ENCODE results near the gene DGLUCY.

The DGLUCY gene

GRCh38 chr14:91113829-91114078 lies at the start of gene DGLUCY:
TSS of gene DGLUCY (plus strand) at chr14:91114073. CDS start at chr14:91160295, 46,222 bp downstream.
- TF ChIP-seq CTCF (IDR thresholded peaks at IDR 0.05) (no peak), ZFX (IDR thresholded peaks at IDR 0.05; ENCODE audit: borderline replicate concordance) (no peak)
- H3K27ac ChIP-seq: no peak within 1 kb of the TSS

DNA sequence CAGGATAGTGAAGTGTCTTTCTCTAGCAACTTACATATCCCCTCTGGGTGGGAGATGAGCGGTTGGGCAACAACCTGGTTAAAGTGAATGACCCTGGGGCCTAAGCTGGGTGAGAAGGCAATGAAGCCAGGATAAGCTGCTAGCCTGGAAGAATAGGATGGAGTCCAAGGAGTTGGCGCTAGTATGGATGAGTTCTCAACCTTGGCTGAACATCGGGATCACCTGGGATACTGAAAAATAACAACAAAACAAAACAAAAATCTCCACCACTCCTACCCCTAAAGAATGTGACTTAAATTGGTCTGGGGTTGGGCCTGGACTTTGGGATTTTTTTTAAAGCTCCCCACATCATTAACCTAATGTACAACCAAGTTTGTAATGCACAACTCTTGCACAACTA lies 48.6 kb upstream of the DGLUCY start:
- no peak overlapping the region for H3K27ac ChIP-seq
- TF ChIP-seq CTCF (IDR thresholded peaks at IDR 0.05) (no peak), ZFX (IDR thresholded peaks at IDR 0.05; ENCODE audit: borderline replicate concordance) (no peak)

- no peak overlapping the region for H3K27ac ChIP-seq
- no peak for TF ChIP-seq CTCF (IDR thresholded peaks at IDR 0.05)
Measured at GRCh38 chr14:91067186-91067585, 46.7 kb upstream of the DGLUCY start.

- TF ChIP-seq ZFX (IDR thresholded peaks at IDR 0.05; ENCODE audit: borderline replicate concordance) (no peak), CTCF (IDR thresholded peaks at IDR 0.05) (no peak)
- no peak overlapping the region for H3K27ac ChIP-seq
Measured at GRCh38 chr14:91068642-91069041, 45.2 kb upstream of the DGLUCY start.

GRCh38 chr14:91070572-91070971 lies 43.3 kb upstream of the DGLUCY start:
- TF ChIP-seq ZFX (IDR thresholded peaks at IDR 0.05; ENCODE audit: borderline replicate concordance) (no peak), CTCF (IDR thresholded peaks at IDR 0.05) (no peak)
- H3K27ac ChIP-seq: no peak overlapping the region

DNA sequence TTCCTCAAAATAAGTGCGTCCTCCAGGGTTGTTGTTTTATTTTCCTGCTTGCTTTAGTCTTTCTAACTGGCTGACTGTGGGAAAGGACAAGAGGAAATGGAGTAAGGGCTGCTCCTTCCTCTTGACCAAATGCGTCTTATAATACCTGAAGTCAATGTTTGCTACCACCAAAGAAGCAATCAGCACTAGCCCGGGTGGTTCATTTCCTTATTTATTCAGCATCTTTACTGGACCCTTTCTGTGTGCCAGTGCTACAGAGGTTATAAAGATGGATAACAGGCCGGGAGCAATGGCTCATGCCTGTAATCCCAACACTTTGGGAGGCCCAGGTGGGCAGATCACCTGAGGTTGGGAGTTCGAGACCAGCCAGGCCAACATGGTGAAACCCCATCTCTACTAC lies 38.3 kb upstream of the DGLUCY start:
- TF ChIP-seq ZFX (IDR thresholded peaks at IDR 0.05; ENCODE audit: borderline replicate concordance) (no peak), CTCF (IDR thresholded peaks at IDR 0.05) (no peak)
- H3K27ac ChIP-seq: no peak overlapping the region

DNA sequence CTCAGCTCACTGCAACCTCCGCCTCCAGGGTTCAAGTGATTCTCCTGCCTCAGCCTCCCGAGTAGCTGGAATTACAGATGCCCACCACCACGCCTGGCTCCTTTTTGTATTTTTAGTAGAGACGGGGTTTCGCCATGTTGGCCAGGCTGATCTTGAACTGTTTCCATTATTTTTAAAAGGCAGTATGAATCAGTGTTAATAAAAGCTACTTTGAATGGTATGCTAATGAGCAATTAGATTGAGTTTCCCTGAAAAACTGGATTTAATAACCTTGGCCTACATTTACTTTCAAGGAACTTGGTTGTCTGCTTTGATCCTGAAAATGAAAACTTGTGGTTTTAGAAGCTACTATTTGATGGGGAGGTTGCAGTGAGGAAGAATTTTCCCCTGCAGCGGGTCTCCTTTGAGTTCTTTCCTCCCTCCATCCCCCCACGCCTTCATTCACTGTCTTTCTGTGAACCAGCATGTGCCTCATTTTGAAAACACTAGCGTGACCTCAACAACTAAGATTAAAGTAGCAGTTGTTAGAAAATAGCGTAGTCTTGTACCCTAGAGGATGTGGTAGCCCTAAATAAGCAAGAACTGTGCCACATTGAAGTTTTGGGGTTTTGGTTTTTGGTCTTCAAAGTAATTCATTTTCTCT lies 35.7 kb upstream of the DGLUCY start:
- H3K27ac ChIP-seq: no peak overlapping the region
- TF ChIP-seq ZFX (IDR thresholded peaks at IDR 0.05; ENCODE audit: borderline replicate concordance): no peak

DNA sequence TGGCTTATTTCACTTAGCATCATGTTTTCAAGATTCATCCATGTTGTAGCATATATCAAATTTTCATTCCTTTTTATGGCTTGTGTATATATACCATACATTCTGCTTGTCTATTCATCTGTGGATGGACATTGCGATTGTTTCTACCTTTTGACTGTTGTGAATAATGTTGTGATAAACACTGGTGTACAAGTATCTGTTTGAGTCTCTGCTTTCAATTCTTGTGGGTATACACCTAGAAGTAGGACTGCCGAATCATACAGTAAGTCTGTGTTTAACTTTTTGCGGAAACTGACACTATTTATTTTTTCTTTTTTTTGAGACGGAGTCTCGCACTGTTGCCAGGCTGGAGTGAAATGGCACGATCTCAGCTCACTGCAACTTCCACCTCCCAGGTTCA lies 33.8 kb upstream of the DGLUCY start:
- H3K27ac ChIP-seq: no peak overlapping the region
- no peak for TF ChIP-seq CTCF (IDR thresholded peaks at IDR 0.05)
- no peak for TF ChIP-seq ZFX (IDR thresholded peaks at IDR 0.05; ENCODE audit: borderline replicate concordance)
